HCT116 (cell line): ENCODE measurements around the gene GNAI3. TPM values are rescaled to one million over a fixed set of nuclear protein-coding genes. Genes with fewer than 3 reads are reported as not detected.

ENCODE experiments used
- ATAC-seq: fragments of 200-7000 bp; cut with Tn5 transposase; 2 replicates; pipeline ENCODE4 v1.9.1; 2020; ENCODE audit warnings: mild to moderate bottlenecking, moderate library complexity
- BruUV-seq: library from RNA; stranded (reverse); fragments of 400-500 nt; replicated peaks from 2 replicates; lab custom pipeline; 2021; lab: Mats Ljungman, UMichigan
- CTCF ChIA-PET: fragments of 300-600 bp; sonication (Branson Sonifier 250); formaldehyde crosslinking; loops from one replicate; lab custom pipeline; 2021; ENCODE audit warnings: antibody characterized with exemption; lab: Charles Lee
- POLR2A ChIA-PET: fragments of 300-600, 350-600 bp; sonication (Branson Sonifier 250); formaldehyde crosslinking; loops from one replicate; lab custom pipeline; 2021; ENCODE audit warnings: antibody characterized with exemption; lab: Charles Lee
- RAD21 ChIA-PET, 2 experiments: fragments of 300-600 bp; sonication (Branson Sonifier 250); formaldehyde crosslinking; loops; one replicate each; lab custom pipeline; 2023; ENCODE audit warnings: low total read pairs in 2 of 2; ENCODE audit not compliant: uncharacterized antibody in 2 of 2, unreplicated experiment in 2 of 2, low non-redundant PET in 1 of 2; lab: Charles Lee
- DNase-seq: peaks from one replicate; pipeline ENCODE4 v3.0.0-alpha.2; 2010; ENCODE audit warnings: low read depth, low spot score
- H2AFZ ChIP-seq: fragments of 200-600 bp; shearing (Covaris generic), sonication (generic); 2 replicates; pipeline ENCODE4 v1.6.1; 2017; ENCODE audit warnings: low read depth, mixed run types, mixed read lengths, antibody characterized with exemption, low read length; ENCODE audit not compliant: poor library complexity, severe bottlenecking
- H3K27ac ChIP-seq: 2 replicates; pipeline ENCODE4 v1.5.1; 2012; ENCODE audit warnings: low read depth, low read length
- H3K27me3 ChIP-seq: fragments of 200-600 bp; sonication (generic); 2 replicates; pipeline ENCODE4 v1.6.1; 2016; ENCODE audit warnings: mixed run types, low read length, mixed read lengths; ENCODE audit not compliant: insufficient read depth
- H3K36me3 ChIP-seq, 2 experiments: fragments of 200-500 bp in 1 of 2; fragments of 200-600 bp in 1 of 2; sonication (Bioruptor generic) in 1 of 2; sonication (generic) in 1 of 2; 2 replicates each; pipeline versions ENCODE4 v1.5.1 to v1.6.1; 2014 to 2016; ENCODE audit warnings: low read length in 2 of 2, inconsistent platforms in 1 of 2, mixed read lengths in 1 of 2, mixed run types in 1 of 2; ENCODE audit not compliant: insufficient read depth in 2 of 2, control insufficient read depth in 1 of 2
- H3K4me1 ChIP-seq, 2 experiments: fragments of 200-600 bp in 1 of 2; sonication (generic) in 1 of 2; 2 replicates each; pipeline versions ENCODE4 v1.5.1 to v1.6.1; 2012 to 2017; ENCODE audit warnings: low read length in 2 of 2, inconsistent platforms in 1 of 2, mild to moderate bottlenecking in 1 of 2, mixed read lengths in 1 of 2, mixed run types in 1 of 2, moderate library complexity in 1 of 2; ENCODE audit not compliant: insufficient read depth in 2 of 2, control insufficient read depth in 1 of 2
- H3K4me2 ChIP-seq: fragments of 200-600 bp; sonication (generic); 2 replicates; pipeline ENCODE4 v1.6.1; 2017; ENCODE audit warnings: mixed run types, low read length, mixed read lengths
- H3K4me3 ChIP-seq, 2 experiments: fragments of 200-600 bp in 1 of 2; sonication (generic) in 1 of 2; replicated peaks in 1 of 2; 2 replicates each; pipeline ENCODE4 v1.5.1; 2011 to 2016; ENCODE audit warnings: low read length in 2 of 2, control low read depth in 1 of 2, low read depth in 1 of 2, mild to moderate bottlenecking in 1 of 2, mixed read lengths in 1 of 2, mixed run types in 1 of 2
- H3K79me2 ChIP-seq: fragments of 200-600 bp; sonication (generic); 2 replicates; pipeline ENCODE4 v1.6.1; 2017; ENCODE audit warnings: mild to moderate bottlenecking, mixed run types, low read length, moderate library complexity, mixed read lengths; ENCODE audit not compliant: insufficient read depth
- H3K9ac ChIP-seq: fragments of 200-600 bp; sonication (generic); 2 replicates; pipeline ENCODE4 v1.6.1; 2016; ENCODE audit warnings: low read length, mixed read lengths
- H3K9me2 ChIP-seq: fragments of 200-600 bp; sonication (generic), shearing (Covaris generic); 2 replicates; pipeline ENCODE4 v1.6.1; 2017; ENCODE audit warnings: mixed run types, mild to moderate bottlenecking, moderate library complexity; ENCODE audit not compliant: insufficient read depth
- H3K9me3 ChIP-seq, 2 experiments: fragments of 200-500 bp in 1 of 2; fragments of 200-600 bp in 1 of 2; sonication (Bioruptor generic) in 1 of 2; sonication (generic) in 1 of 2; 2 replicates each; pipeline ENCODE4 v1.6.1; 2014 to 2017; ENCODE audit warnings: low read length in 2 of 2, mixed read lengths in 2 of 2, inconsistent platforms in 1 of 2, low read depth in 1 of 2, mild to moderate bottlenecking in 1 of 2, mixed run types in 1 of 2, moderate library complexity in 1 of 2; ENCODE audit not compliant: control insufficient read depth in 1 of 2, insufficient read depth in 1 of 2
- H4K20me1 ChIP-seq: fragments of 200-600 bp; sonication (generic), shearing (Covaris generic); 2 replicates; pipeline ENCODE4 v1.6.1; 2017; ENCODE audit warnings: mixed run types, mild to moderate bottlenecking, moderate library complexity; ENCODE audit not compliant: insufficient read depth
- CBX3 ChIP-seq: IDR thresholded peaks from 2 replicates; pipeline ENCODE4 v1.6.1; 2012; ENCODE audit warnings: low read depth
- CEBPB ChIP-seq: IDR thresholded peaks from 2 replicates; pipeline ENCODE4 v1.6.1; 2012; ENCODE audit warnings: low read depth
- CTCF ChIP-seq, 3 experiments: fragments of 200-600 bp in 1 of 3; sonication (generic) in 1 of 3; IDR thresholded peaks in 2 of 3; conservative IDR thresholded peaks in 1 of 3; 2 replicates each; pipeline ENCODE4 v1.5.1; 2012 to 2017; ENCODE audit warnings: low read depth in 2 of 3, low read length in 2 of 3, antibody characterized with exemption in 1 of 3, borderline replicate concordance in 1 of 3, control low read depth in 1 of 3, mild to moderate bottlenecking in 1 of 3, mixed read lengths in 1 of 3, mixed run types in 1 of 3, moderate library complexity in 1 of 3; ENCODE audit not compliant: insufficient read depth in 1 of 3
- ELF1 ChIP-seq: IDR thresholded peaks from 2 replicates; pipeline ENCODE4 v1.6.1; 2012; ENCODE audit warnings: low read depth, borderline replicate concordance
- EZH2 ChIP-seq: fragments of 200-600 bp; sonication (generic); IDR thresholded peaks from 2 replicates; pipeline ENCODE4 v1.6.1; 2017; ENCODE audit warnings: antibody characterized with exemption, mixed run types
- FOSL1 ChIP-seq: IDR thresholded peaks from 2 replicates; pipeline ENCODE4 v1.6.1; 2012; ENCODE audit warnings: low read depth
- JUND ChIP-seq: IDR thresholded peaks from 2 replicates; pipeline ENCODE4 v1.6.1; 2012
- POLR2A ChIP-seq: IDR thresholded peaks from 2 replicates; pipeline ENCODE4 v1.7.0; 2011; ENCODE audit warnings: borderline replicate concordance; ENCODE audit not compliant: insufficient read depth, insufficient read length; ENCODE audit errors: extremely low read depth
- SP1 ChIP-seq: IDR thresholded peaks from 2 replicates; pipeline ENCODE4 v1.6.1; 2012; ENCODE audit warnings: low read depth
- ZFX ChIP-seq: fragments of 450-650 bp; IDR thresholded peaks from 2 replicates; pipeline ENCODE4 v1.6.1; 2017
- intact Hi-C: fragments of 100-400 bp; cut with micrococcal nuclease; formaldehyde crosslinking; loops from 2 replicates; pipeline ENCODE4 v1.10.0; 2022
- total RNA-seq: library from RNA; stranded (reverse); gene quantifications from one replicate; pipeline ENCODE4 v1.2.1, GENCODE V29; 2021; ENCODE audit not compliant: unreplicated experiment
- TF ChIP-seq, protein P1 (sequence below): IDR thresholded peaks from 2 replicates; pipeline ENCODE4 v1.6.1; 2011; ENCODE audit warnings: mild to moderate bottlenecking, low read length, moderate library complexity; ENCODE audit not compliant: insufficient replicate concordance; ENCODE audit errors: extremely low read depth

Gene GNAI3
- total RNA-seq, 1 experiment from 2014 or later = 9.5 TPM

- TF ChIP-seq SP1 (no peak), ELF1 (no peak), ZFX (no peak), JUND (no peak), CTCF (IDR thresholded peaks at IDR 0.05 in 2 of 3, conservative IDR thresholded peaks at IDR 0.05 in 1 of 3; ENCODE audit: borderline replicate concordance in 1 of 3, insufficient read depth in 1 of 3, low read depth in 2 of 3, low read length in 2 of 3) (no peak), CBX3 (no peak), FOSL1 (no peak), POLR2A (no peak), CEBPB (no peak), EZH2 (no peak)
- TF ChIP-seq, protein P1, sequence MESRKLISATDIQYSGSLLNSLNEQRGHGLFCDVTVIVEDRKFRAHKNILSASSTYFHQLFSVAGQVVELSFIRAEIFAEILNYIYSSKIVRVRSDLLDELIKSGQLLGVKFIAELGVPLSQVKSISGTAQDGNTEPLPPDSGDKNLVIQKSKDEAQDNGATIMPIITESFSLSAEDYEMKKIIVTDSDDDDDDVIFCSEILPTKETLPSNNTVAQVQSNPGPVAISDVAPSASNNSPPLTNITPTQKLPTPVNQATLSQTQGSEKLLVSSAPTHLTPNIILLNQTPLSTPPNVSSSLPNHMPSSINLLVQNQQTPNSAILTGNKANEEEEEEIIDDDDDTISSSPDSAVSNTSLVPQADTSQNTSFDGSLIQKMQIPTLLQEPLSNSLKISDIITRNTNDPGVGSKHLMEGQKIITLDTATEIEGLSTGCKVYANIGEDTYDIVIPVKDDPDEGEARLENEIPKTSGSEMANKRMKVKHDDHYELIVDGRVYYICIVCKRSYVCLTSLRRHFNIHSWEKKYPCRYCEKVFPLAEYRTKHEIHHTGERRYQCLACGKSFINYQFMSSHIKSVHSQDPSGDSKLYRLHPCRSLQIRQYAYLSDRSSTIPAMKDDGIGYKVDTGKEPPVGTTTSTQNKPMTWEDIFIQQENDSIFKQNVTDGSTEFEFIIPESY = no peak
- intact Hi-C loops = loop anchor here (5.0 to 10.0 kb wide), 2 partner anchors 133 to 325 kb away; partner anchors contain the start of gene SORT1
- Histone ChIP-seq H3K9me2 (no peaks in the 10 kb centered on the region), H3K9me3 (no peaks in the 10 kb centered on the region), H3K4me2 (no peak overlapping the region), H3K9ac (no peak overlapping the region), H3K4me3 (no peak overlapping the region), H4K20me1 (no peaks in the 10 kb centered on the region), H3K36me3 (no peaks in the 10 kb centered on the region), H3K27me3 (no peaks in the 10 kb centered on the region; the same call in 1 of the 2 replicates), H3K4me1 (peaks cover 4 to 14% of the 10 kb centered on the region in 2 experiments; a peak in 3 of 4 replicates), H3K27ac (no peak overlapping the region), H3K79me2 (no peaks in the 10 kb centered on the region), H2AFZ (no peak overlapping the region)
- no TSS peak for BruUV-seq
- POLR2A ChIA-PET = no interaction called here
- DNase-seq (no peak), ATAC-seq (no peak)
- RAD21 ChIA-PET = no interaction called here
- CTCF ChIA-PET = interaction anchor here (1.0 to 6.4 kb wide), 6 partner anchors 31 to 338 kb away, joined by 3 to 146 read pairs (median 4); partner anchors contain the start of gene CYB561D1
Measured at GRCh38 chr1:109529881-109530456, 18.4 kb upstream of the GNAI3 start.
